K562 (cell line): ENCODE results near the gene INO80. TPM values are rescaled to one million over a fixed set of nuclear protein-coding genes. Genes with fewer than 3 reads are reported as not detected.

Experiments
- ATAC-seq: fragments of 200-7000 bp; cut with Tn5 transposase; 3 replicates; pipeline ENCODE4 v1.9.1; 2020; ENCODE audit warnings: moderate library complexity
- BruUV-seq: library from RNA; stranded (reverse); fragments of 400-500 nt; replicated peaks from 2 replicates; lab custom pipeline; 2021; lab: Mats Ljungman, UMichigan
- CTCF ChIA-PET: fragments of 300-600 bp; formaldehyde crosslinking; extraction: SDS; loops from one replicate; lab custom pipeline; 2021; ENCODE audit warnings: low intra/inter-chr PET ratio; lab: Yijun Ruan, JAX
- POLR2A ChIA-PET: fragments of 300-600, 350-650 bp; sonication (Branson Sonifier 250); formaldehyde crosslinking; extraction: SDS; loops from one replicate; lab custom pipeline; 2021; ENCODE audit warnings: antibody characterized with exemption, inconsistent platforms; lab: Yijun Ruan, JAX
- DNase-seq, 4 experiments: peaks; one replicate each; pipeline versions ENCODE4 v3.0.0 to v3.0.0-alpha.2; 2011 to 2018; ENCODE audit warnings: low spot score in 3 of 4, mixed read lengths in 3 of 4; ENCODE audit errors: extremely low read depth in 1 of 4
- FAIRE-seq: peaks from 2 replicates; lab custom pipeline; 2011; peaks lifted over from hg19 to GRCh38; lab: Jason Lieb, UNC
- H2AFZ ChIP-seq: 2 replicates; pipeline ENCODE4 v1.6.0; 2011; ENCODE audit warnings: low read depth, low read length, control low read depth, inconsistent platforms
- H3K27ac ChIP-seq: fragments of 200-600 bp; 3 replicates; pipeline ENCODE4 v1.8.0; 2011; ENCODE audit warnings: low read depth, mild to moderate bottlenecking, control low read depth, inconsistent platforms, low read length, moderate library complexity, mixed read lengths; ENCODE audit errors: extremely low read depth
- H3K27me3 ChIP-seq, 2 experiments: fragments of 300-600 bp in 1 of 2; 2 replicates in 1 of 2; 3 replicates in 1 of 2; pipeline versions ENCODE4 v1.6.0 to v1.8.0; 2011; ENCODE audit warnings: inconsistent platforms in 2 of 2, low read length in 2 of 2, mild to moderate bottlenecking in 1 of 2, mixed read lengths in 1 of 2, moderate library complexity in 1 of 2; ENCODE audit not compliant: control insufficient read depth in 2 of 2, insufficient read depth in 2 of 2
- H3K36me3 ChIP-seq: fragments of 300-600 bp; 3 replicates; pipeline ENCODE4 v1.8.0; 2011; ENCODE audit warnings: mild to moderate bottlenecking, low read length, inconsistent platforms; ENCODE audit not compliant: control insufficient read depth, insufficient read depth
- H3K4me1 ChIP-seq, 2 experiments: fragments of 200-600 bp in 1 of 2; replicated peaks in 1 of 2; 2 replicates in 1 of 2; 3 replicates in 1 of 2; pipeline versions ENCODE4 v1.5.1 to v1.8.0; 2011; ENCODE audit warnings: inconsistent platforms in 2 of 2, low read length in 2 of 2, mild to moderate bottlenecking in 1 of 2, mixed read lengths in 1 of 2, moderate library complexity in 1 of 2; ENCODE audit not compliant: control insufficient read depth in 2 of 2, insufficient read depth in 2 of 2
- H3K4me2 ChIP-seq: 2 replicates; pipeline ENCODE4 v1.6.1; 2011; ENCODE audit warnings: low read length, control low read depth, inconsistent platforms, mixed read lengths; ENCODE audit not compliant: insufficient read depth
- H3K4me3 ChIP-seq: fragments of 200-600 bp; sonication (generic), shearing (Covaris generic); 2 replicates; pipeline ENCODE4 v1.5.1; 2016; ENCODE audit warnings: control low read depth, inconsistent platforms
- H3K79me2 ChIP-seq: fragments of 200-600 bp; 3 replicates; pipeline ENCODE4 v1.8.0; 2011; ENCODE audit warnings: low read length, inconsistent platforms; ENCODE audit not compliant: control insufficient read depth, insufficient read depth
- H3K9ac ChIP-seq, 2 experiments: 2 replicates each; pipeline versions ENCODE4 v1.6.0 to v1.6.1; 2011; ENCODE audit warnings: low read depth in 2 of 2, low read length in 2 of 2, control low read depth in 1 of 2, inconsistent platforms in 1 of 2, mild to moderate bottlenecking in 1 of 2, mixed read lengths in 1 of 2; ENCODE audit not compliant: insufficient read depth in 1 of 2
- H3K9me1 ChIP-seq: one replicate; pipeline ENCODE4 v1.6.0; 2011; ENCODE audit warnings: inconsistent platforms, mild to moderate bottlenecking, low read length, moderate library complexity; ENCODE audit not compliant: control insufficient read depth, insufficient read depth
- H3K9me3 ChIP-seq: replicated peaks from 2 replicates; pipeline ENCODE4 v1.5.1; 2011; ENCODE audit warnings: low read depth, low read length, inconsistent platforms; ENCODE audit not compliant: control insufficient read depth, insufficient read depth
- H4K20me1 ChIP-seq: replicated peaks from 2 replicates; pipeline ENCODE4 v1.6.1; 2011; ENCODE audit warnings: low read length, inconsistent platforms, mixed read lengths; ENCODE audit not compliant: control insufficient read depth, insufficient read depth
- BRF1 ChIP-seq: IDR thresholded peaks from 3 replicates; pipeline ENCODE4 v1.6.1; 2011; ENCODE audit warnings: borderline replicate concordance, mild to moderate bottlenecking; ENCODE audit not compliant: insufficient read length; ENCODE audit errors: extremely low read depth
- CCNT2 ChIP-seq: IDR thresholded peaks from 2 replicates; pipeline ENCODE4 v1.6.1; 2011; ENCODE audit warnings: borderline replicate concordance, low read depth, mild to moderate bottlenecking, moderate library complexity, mixed read lengths, low read length; ENCODE audit not compliant: insufficient read length; ENCODE audit errors: extremely low read depth
- ETS2 ChIP-seq: IDR thresholded peaks from 2 replicates; pipeline ENCODE4 v1.6.1; 2016; ENCODE audit warnings: borderline replicate concordance, missing genetic modification characterization, mild to moderate bottlenecking, moderate library complexity, missing compliant biosample characterization; ENCODE audit not compliant: poor library complexity, severe bottlenecking
- ILF3 ChIP-seq: fragments of 450-650 bp; IDR thresholded peaks from 2 replicates; pipeline ENCODE4 v1.6.1; 2018; ENCODE audit warnings: antibody characterized with exemption, mild to moderate bottlenecking, moderate library complexity, borderline replicate concordance
- NCOR1 ChIP-seq: fragments of 450-650 bp; IDR thresholded peaks from 2 replicates; pipeline ENCODE4 v1.6.1; 2016; ENCODE audit warnings: mild to moderate bottlenecking, moderate library complexity
- NFXL1 ChIP-seq: fragments of 450-650 bp; formaldehyde crosslinking; IDR thresholded peaks from 2 replicates; pipeline ENCODE4 v1.4.0; 2021; ENCODE audit warnings: mild to moderate bottlenecking
- NR3C1 ChIP-seq: sonication (generic); formaldehyde crosslinking; IDR thresholded peaks from 2 replicates; pipeline ENCODE4 v1.8.1; 2022; ENCODE audit warnings: missing genetic modification reagents
- PCBP1 ChIP-seq: fragments of 200-400 bp; formaldehyde crosslinking; IDR thresholded peaks from 2 replicates; pipeline ENCODE4 v1.6.1; 2018; ENCODE audit warnings: mild to moderate bottlenecking, low read depth, low read length; ENCODE audit not compliant: poor library complexity, severe bottlenecking
- PTRF ChIP-seq: fragments of 450-650 bp; IDR thresholded peaks from 2 replicates; pipeline ENCODE4 v1.6.1; 2016; ENCODE audit warnings: mild to moderate bottlenecking, missing genetic modification characterization, missing compliant biosample characterization
- RBM25 ChIP-seq: fragments of 200-400 bp; formaldehyde crosslinking; IDR thresholded peaks from 2 replicates; pipeline ENCODE4 v1.6.1; 2018; ENCODE audit warnings: low read length, low read depth, moderate library complexity; ENCODE audit not compliant: severe bottlenecking
- ZKSCAN1 ChIP-seq: fragments of 150-350 bp; IDR thresholded peaks from 2 replicates; pipeline ENCODE4 v1.6.1; 2016; ENCODE audit warnings: low read depth, low read length
- ZNF551 ChIP-seq: fragments of 250-450 bp; sonication (Bioruptor Pico); IDR thresholded peaks from 2 replicates; pipeline ENCODE4 v1.5.0; 2021; ENCODE audit warnings: mild to moderate bottlenecking, moderate library complexity
- ZNF589 ChIP-seq: fragments of 200-800 bp; sonication (Bioruptor generic); IDR thresholded peaks from 2 replicates; pipeline ENCODE4 v1.6.1; 2016; ENCODE audit warnings: low read depth, missing genetic modification characterization, missing compliant biosample characterization
- ZNF740 ChIP-seq, 3 experiments: fragments of 200-800 bp in 1 of 3; sonication (Bioruptor generic) in 1 of 3; sonication (generic) in 1 of 3; formaldehyde crosslinking in 1 of 3; IDR thresholded peaks; 2 replicates each; pipeline versions ENCODE4 v1.6.1 to v1.8.0; 2016 to 2022; ENCODE audit warnings: mild to moderate bottlenecking in 2 of 3, missing compliant biosample characterization in 2 of 3, missing genetic modification characterization in 2 of 3, missing genetic modification reagents in 1 of 3
- ZNF77 ChIP-seq: fragments of 250-450 bp; sonication (Bioruptor Pico); IDR thresholded peaks from 2 replicates; pipeline ENCODE4 v1.5.0; 2020
- WGBS: fragments of 100-300 bp; shearing (Covaris generic); methylation state at CpG from one replicate; pipeline ENCODE4 v1.1.6; 2016; ENCODE audit warnings: low coverage, mixed read lengths; ENCODE audit not compliant: insufficient coverage; ENCODE audit errors: missing lambda C conversion rate; 5-methylcytosine and 5-hydroxymethylcytosine counted together
- in situ Hi-C: fragments of 300-500 bp; cut with MboI; formaldehyde crosslinking; loops from 4 replicates; pipeline ENCODE4 v1.15.0; 2018; ENCODE audit warnings: inconsistent platforms, mixed read lengths
- intact Hi-C: fragments of 100-400 bp; cut with micrococcal nuclease; formaldehyde crosslinking; loops from 2 replicates; pipeline ENCODE4 v1.14.2; 2022
- polyA plus RNA-seq, 8 experiments: library from polyadenylated mRNA; depleted of rRNA in 4 of 8; stranded (reverse) in 5 of 8; unstranded in 3 of 8; fragments of >200 nt; fragmentation: Nextera tagmentation in 2 of 8; fragmentation: Illumina TruSeq in 1 of 8; extraction: Ambion mirVana in 2 of 8; extraction: Trizol in 1 of 8; gene quantifications; 2 replicates each; pipeline versions ENCODE4 v1.2.1 to v1.2.3, GENCODE V29; 2011 to 2014; ENCODE audit warnings: inconsistent platforms in 1 of 8, missing spikeins in 1 of 8
- total RNA-seq, 7 experiments: library from RNA; depleted of rRNA in 6 of 7; stranded (reverse); fragments of >200 nt in 6 of 7; fragmentation: Illumina TruSeq in 2 of 7; extraction: Trizol in 2 of 7; gene quantifications; 2 replicates each; pipeline versions ENCODE4 v1.2.1 to v1.2.3, GENCODE V29; 2011 to 2021; ENCODE audit warnings: low replicate concordance in 1 of 7
- TF ChIP-seq, protein P1 (sequence below): IDR thresholded peaks from 2 replicates; pipeline ENCODE4 v1.6.1; 2016; ENCODE audit warnings: missing genetic modification characterization, missing compliant biosample characterization

INO80 gene
- total and polyA plus RNA-seq, 9 of the 15 experiments (the other 6 are each of a cell fraction or from before 2014, with no cell fraction given), result 1.1 to 25.7 (median 19.9) TPM

DNA sequence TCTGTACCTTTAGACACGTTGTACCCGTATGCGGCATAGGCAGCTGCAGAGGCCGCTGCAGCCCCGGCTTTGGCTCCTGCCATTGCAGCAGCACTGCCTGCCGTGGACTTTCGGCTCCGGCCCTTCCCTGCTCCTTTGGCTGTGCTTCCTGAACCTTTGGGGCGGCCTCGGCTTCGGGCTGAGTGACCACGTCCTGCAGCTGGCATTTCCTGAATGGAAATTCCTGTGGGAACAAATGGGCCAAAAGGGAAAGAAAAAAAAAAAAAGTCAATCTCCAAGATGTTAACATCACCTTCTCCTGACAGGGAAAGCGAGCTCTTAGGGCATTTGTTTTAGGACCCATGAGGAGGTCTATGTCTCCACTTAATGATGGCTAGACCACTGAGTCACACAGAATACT is 133.2 kb downstream of the INO80 start (continued):
- TF ChIP-seq ZKSCAN1 (no peak), NFXL1 (CRISPR knock-in tag) (no peak)
- TF ChIP-seq, all 486 proteins: peak for 0

- H3K27me3 ChIP-seq, result no peaks in the 10 kb centered on the region
- no peaks in the 10 kb centered on the region for H3K4me1 ChIP-seq
- no peaks in the 10 kb centered on the region for H3K9me3 ChIP-seq
- DNase-seq, result no peak
- H3K9ac ChIP-seq, result no peak overlapping the region
- H3K79me2 ChIP-seq, result no peaks in the 10 kb centered on the region
- in situ Hi-C loops (no loop called here), intact Hi-C loops (no loop called here)
- no peak overlapping the region for H2AFZ ChIP-seq
- ChIA-PET POLR2A (interaction anchor here (0.6 kb wide), 1 partner anchor 12 kb away, joined by 3 read pairs; no protein-coding TSS in a partner anchor), CTCF (no interaction called here)
- 79% methylated on average over 3 of the region's 3 CpGs for WGBS
- peaks cover 94% of the 10 kb centered on the region for H3K36me3 ChIP-seq
- ATAC-seq, result no peak
- H3K4me3 ChIP-seq, result no peak overlapping the region
- no peak for FAIRE-seq
- BruUV-seq, result no TSS peak
- H3K4me2 ChIP-seq, result no peak overlapping the region
- no peak overlapping the region for H3K27ac ChIP-seq
- no peaks in the 10 kb centered on the region for H3K9me1 ChIP-seq
- H4K20me1 ChIP-seq, result peaks cover 6% of the 10 kb centered on the region; the same call in 1 of the 2 replicates
- TF ChIP-seq NCOR1, result no peak
- TF ChIP-seq NR3C1, result no peak
- TF ChIP-seq ZNF740 (CRISPR knock-in tag; IDR thresholded peaks at IDR 0.05), result no peak
- no peak for TF ChIP-seq ZNF740 (tag; IDR thresholded peaks at IDR 0.05)
- TF ChIP-seq ZNF589 (CRISPR knock-in tag), result no peak
- TF ChIP-seq RBM25, result no peak
- no peak for TF ChIP-seq ZNF77 (CRISPR knock-in tag)
- no peak for TF ChIP-seq ILF3
- TF ChIP-seq ETS2, result no peak
- TF ChIP-seq PCBP1, result no peak
- TF ChIP-seq PTRF (tag), result no peak
- no peak for TF ChIP-seq CCNT2
- TF ChIP-seq, protein P1, sequence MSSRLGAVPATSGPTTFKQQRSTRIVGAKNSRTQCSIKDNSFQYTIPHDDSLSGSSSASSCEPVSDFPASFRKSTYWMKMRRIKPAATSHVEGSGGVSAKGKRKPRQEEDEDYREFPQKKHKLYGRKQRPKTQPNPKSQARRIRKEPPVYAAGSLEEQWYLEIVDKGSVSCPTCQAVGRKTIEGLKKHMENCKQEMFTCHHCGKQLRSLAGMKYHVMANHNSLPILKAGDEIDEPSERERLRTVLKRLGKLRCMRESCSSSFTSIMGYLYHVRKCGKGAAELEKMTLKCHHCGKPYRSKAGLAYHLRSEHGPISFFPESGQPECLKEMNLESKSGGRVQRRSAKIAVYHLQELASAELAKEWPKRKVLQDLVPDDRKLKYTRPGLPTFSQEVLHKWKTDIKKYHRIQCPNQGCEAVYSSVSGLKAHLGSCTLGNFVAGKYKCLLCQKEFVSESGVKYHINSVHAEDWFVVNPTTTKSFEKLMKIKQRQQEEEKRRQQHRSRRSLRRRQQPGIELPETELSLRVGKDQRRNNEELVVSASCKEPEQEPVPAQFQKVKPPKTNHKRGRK, result no peak
- TF ChIP-seq ZNF551 (CRISPR knock-in tag), result no peak
- TF ChIP-seq BRF1, result no peak
Measured at GRCh38 chr15:40981186-40981585, 134.9 kb downstream of the INO80 start.
